ENCODE results near the gene LDLRAP1.

DNA sequence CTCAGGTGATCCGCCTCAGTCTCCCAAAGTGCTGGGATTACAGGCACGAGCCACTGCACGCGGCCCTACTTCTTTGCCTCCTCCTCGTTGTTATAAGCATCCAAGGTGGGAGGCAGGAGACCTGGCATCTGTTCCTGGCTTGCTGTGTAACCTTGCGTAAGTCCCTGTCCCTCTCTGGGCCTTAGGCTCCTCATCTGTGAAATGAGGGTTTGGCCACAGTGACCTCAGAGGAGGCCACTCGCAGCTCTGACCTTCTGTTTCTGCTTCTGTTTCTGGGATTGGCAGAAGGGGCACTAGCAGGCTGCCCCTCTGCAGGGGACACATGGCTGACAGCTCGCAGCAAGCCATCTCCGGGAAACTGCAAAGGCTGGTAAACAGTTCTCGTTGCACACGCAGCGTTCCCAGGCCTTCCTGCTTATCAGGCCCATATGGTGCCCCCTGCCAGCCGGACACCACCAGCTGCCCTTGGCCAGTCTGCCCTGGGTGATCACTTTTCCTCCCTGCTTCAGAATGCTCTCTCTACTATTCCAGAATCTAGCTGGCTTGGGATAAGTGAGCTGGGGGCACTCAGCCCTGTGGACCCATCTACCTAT lies 2.6 kb upstream of the LDLRAP1 start:
- no peak for TF ChIP-seq TAF1 (IDR thresholded peaks at IDR 0.05; ENCODE audit: low read depth)
- TF ChIP-seq, protein P1, sequence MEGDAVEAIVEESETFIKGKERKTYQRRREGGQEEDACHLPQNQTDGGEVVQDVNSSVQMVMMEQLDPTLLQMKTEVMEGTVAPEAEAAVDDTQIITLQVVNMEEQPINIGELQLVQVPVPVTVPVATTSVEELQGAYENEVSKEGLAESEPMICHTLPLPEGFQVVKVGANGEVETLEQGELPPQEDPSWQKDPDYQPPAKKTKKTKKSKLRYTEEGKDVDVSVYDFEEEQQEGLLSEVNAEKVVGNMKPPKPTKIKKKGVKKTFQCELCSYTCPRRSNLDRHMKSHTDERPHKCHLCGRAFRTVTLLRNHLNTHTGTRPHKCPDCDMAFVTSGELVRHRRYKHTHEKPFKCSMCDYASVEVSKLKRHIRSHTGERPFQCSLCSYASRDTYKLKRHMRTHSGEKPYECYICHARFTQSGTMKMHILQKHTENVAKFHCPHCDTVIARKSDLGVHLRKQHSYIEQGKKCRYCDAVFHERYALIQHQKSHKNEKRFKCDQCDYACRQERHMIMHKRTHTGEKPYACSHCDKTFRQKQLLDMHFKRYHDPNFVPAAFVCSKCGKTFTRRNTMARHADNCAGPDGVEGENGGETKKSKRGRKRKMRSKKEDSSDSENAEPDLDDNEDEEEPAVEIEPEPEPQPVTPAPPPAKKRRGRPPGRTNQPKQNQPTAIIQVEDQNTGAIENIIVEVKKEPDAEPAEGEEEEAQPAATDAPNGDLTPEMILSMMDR (IDR thresholded peaks at IDR 0.05; ENCODE audit: poor library complexity, severe bottlenecking) = no peak
- TF ChIP-seq POLR2AphosphoS5 (IDR thresholded peaks at IDR 0.05) = no peak
- no peak for TF ChIP-seq SMC3 (conservative IDR thresholded peaks at IDR 0.05; ENCODE audit: poor library complexity)
- no peak for TF ChIP-seq RAD21 (conservative IDR thresholded peaks at IDR 0.05)
- TF ChIP-seq, protein P2, sequence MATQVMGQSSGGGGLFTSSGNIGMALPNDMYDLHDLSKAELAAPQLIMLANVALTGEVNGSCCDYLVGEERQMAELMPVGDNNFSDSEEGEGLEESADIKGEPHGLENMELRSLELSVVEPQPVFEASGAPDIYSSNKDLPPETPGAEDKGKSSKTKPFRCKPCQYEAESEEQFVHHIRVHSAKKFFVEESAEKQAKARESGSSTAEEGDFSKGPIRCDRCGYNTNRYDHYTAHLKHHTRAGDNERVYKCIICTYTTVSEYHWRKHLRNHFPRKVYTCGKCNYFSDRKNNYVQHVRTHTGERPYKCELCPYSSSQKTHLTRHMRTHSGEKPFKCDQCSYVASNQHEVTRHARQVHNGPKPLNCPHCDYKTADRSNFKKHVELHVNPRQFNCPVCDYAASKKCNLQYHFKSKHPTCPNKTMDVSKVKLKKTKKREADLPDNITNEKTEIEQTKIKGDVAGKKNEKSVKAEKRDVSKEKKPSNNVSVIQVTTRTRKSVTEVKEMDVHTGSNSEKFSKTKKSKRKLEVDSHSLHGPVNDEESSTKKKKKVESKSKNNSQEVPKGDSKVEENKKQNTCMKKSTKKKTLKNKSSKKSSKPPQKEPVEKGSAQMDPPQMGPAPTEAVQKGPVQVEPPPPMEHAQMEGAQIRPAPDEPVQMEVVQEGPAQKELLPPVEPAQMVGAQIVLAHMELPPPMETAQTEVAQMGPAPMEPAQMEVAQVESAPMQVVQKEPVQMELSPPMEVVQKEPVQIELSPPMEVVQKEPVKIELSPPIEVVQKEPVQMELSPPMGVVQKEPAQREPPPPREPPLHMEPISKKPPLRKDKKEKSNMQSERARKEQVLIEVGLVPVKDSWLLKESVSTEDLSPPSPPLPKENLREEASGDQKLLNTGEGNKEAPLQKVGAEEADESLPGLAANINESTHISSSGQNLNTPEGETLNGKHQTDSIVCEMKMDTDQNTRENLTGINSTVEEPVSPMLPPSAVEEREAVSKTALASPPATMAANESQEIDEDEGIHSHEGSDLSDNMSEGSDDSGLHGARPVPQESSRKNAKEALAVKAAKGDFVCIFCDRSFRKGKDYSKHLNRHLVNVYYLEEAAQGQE (IDR thresholded peaks at IDR 0.05; ENCODE audit: borderline replicate concordance) = no peak
- no peak for TF ChIP-seq EZH2 (IDR thresholded peaks at IDR 0.05; ENCODE audit: borderline replicate concordance, insufficient read depth, low read length, poor library complexity, severe bottlenecking)
- TF ChIP-seq EP300 (conservative IDR thresholded peaks at IDR 0.05; ENCODE audit: poor library complexity, severe bottlenecking) = no peak
- no peak for TF ChIP-seq MXI1 (conservative IDR thresholded peaks at IDR 0.05; ENCODE audit: poor library complexity, severe bottlenecking)
